GM12891 (cell line): ENCODE measurements around the gene LAPTM5.
A peak's percentile ranks its signal among the peaks of the same experiment; 100 is the strongest.

Experiments used
- DNase-seq: peaks from one replicate; pipeline ENCODE4 v3.0.0; 2011; ENCODE audit warnings: low spot score; ENCODE audit not compliant: insufficient read length
- FAIRE-seq: peaks from 2 replicates; lab custom pipeline; 2011; peaks lifted over from hg19 to GRCh38; lab: Jason Lieb, UNC
- PAX5 ChIP-seq: IDR thresholded peaks from 2 replicates; pipeline ENCODE4 v1.6.1; 2011; ENCODE audit warnings: low read length, moderate library complexity, mild to moderate bottlenecking; ENCODE audit not compliant: insufficient read depth, severe bottlenecking
- POLR2A ChIP-seq: IDR thresholded peaks from 2 replicates; pipeline ENCODE4 v1.6.1; 2011; ENCODE audit warnings: low read depth, low read length, control low read depth
- POLR2AphosphoS5 ChIP-seq: IDR thresholded peaks from 2 replicates; pipeline ENCODE4 v1.6.1; 2011; ENCODE audit warnings: low read depth, low read length, control low read depth
- POU2F2 ChIP-seq: IDR thresholded peaks from 2 replicates; pipeline ENCODE4 v1.6.1; 2011; ENCODE audit warnings: low read depth, mild to moderate bottlenecking, control low read depth, low read length, moderate library complexity
- SPI1 ChIP-seq: IDR thresholded peaks from 2 replicates; pipeline ENCODE4 v1.6.1; 2011; ENCODE audit warnings: low read depth, low read length, control low read depth
- TAF1 ChIP-seq: IDR thresholded peaks from 2 replicates; pipeline ENCODE4 v1.6.1; 2011; ENCODE audit warnings: low read depth, low read length, control low read depth

The LAPTM5 gene

GRCh38 chr1:30778979-30779293 lies 21.4 kb upstream of the LAPTM5 start:
- DNase-seq, result no peak
- TF ChIP-seq TAF1, result no peak
- TF ChIP-seq SPI1, result no peak
- no peak for TF ChIP-seq POLR2AphosphoS5
- no peak for TF ChIP-seq POU2F2
- no peak for TF ChIP-seq PAX5
- no peak for TF ChIP-seq POLR2A
- no peak for FAIRE-seq

GRCh38 chr1:30778154-30778978 lies 20.8 kb upstream of the LAPTM5 start:
- DNase-seq, result no peak
- peak; percentile 33 for FAIRE-seq

DNA sequence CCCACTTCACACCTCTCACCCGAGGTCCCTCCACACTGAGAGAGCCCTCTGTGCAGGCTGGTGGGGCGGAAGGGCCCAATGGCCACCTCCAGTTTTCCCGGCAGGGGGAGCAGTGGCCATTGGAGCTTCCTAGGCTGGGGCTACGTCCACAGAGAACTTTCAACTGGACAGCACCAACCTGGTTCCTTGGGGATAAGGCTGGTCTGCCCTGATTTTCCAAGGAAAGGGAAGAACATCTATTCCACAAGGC lies 20.3 kb upstream of the LAPTM5 start:
- TF ChIP-seq POLR2A (no peak), POU2F2 (no peak), PAX5 (no peak), TAF1 (no peak), SPI1 (no peak)
- DNase-seq, result no peak
- no peak for FAIRE-seq

More at GRCh38 chr1:30778154-30778978, 20.8 kb upstream of the LAPTM5 start:
- TF ChIP-seq POU2F2 (no peak), POLR2AphosphoS5 (no peak), POLR2A (no peak), SPI1 (no peak), PAX5 (no peak), TAF1 (no peak)

GRCh38 chr1:30777060-30777903 lies 19.7 kb upstream of the LAPTM5 start:
- no peak for TF ChIP-seq TAF1
- TF ChIP-seq SPI1, result no peak
- no peak for TF ChIP-seq PAX5
- no peak for TF ChIP-seq POU2F2
- TF ChIP-seq POLR2A, result no peak
- DNase-seq (no peak), FAIRE-seq (no peak)

DNA sequence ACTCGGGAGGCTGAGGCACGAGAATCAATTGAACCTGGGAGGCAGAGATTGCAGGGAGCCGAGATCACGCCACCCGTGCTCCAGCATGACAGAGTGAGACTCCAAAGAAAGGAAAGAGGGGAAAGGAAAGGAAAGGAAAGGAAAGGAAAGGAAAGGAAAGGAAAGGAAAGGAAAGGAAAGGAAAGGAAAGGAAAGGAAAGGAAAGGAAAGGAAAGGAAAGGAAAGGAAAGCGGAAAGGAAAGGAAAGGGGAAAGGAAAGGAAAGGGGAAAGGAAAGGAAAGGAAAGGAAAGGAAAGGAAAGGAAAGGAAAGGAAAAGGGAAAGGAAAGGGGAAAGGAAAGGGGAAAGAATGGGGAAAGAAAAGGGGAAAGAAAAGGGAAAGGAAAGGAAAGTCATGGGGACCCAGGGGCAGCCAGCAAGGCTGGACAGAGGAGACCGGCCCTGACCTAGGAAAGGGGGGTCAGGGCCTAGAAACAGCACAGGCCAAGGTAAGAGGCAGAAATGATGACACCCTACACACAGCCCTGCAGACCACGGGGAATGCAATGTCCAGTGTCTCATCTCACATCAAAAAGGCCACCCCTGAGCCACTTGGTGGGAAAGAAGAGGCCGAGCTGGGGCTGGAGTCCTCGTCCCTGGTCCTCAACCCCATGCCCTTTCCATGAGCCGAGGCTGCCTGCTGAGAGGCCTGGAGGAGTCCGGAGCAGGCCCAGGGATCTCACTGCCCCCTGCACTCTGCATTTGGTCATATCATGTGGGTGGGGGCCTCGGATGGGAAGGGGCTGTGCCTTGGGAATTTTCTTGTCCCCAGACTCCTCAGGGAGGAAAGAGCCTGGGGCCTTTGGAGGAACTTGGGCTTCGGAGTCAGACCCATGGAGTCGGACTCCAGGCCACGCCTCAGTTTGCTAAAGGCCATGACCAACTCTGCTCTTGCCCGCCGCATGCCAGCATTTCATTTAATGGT lies 18.8 kb upstream of the LAPTM5 start:
- DNase-seq (no peak), FAIRE-seq (no peak)

DNA sequence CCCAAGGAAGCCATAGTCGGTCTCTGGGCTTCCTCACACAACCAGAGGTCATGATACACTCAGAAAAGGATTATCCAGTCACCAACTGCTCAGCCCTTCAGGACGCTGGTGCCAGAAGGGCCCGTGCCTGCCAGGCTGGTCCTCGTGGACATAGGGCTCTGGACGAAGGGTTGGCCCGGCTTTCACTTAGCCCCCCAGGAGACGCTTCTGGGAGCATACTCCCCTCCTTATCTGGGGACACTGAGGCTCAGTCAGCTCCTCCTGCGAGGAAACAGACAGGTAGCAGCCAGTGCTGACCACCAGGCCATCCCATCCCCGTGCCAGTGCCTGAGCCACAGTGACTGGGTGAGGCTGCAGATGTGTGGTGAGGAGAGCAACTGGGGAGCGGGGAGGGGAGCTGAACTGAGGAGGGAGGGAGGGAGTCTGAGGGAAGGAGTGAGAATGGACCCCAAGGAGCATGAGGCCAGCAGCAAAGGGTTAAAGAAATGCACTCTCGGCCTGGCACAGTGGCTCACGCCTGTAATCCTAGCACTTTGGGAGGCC lies 17.9 kb upstream of the LAPTM5 start:
- DNase-seq (no peak), FAIRE-seq (no peak)
- TF ChIP-seq PAX5 (no peak), POU2F2 (no peak), POLR2AphosphoS5 (no peak), TAF1 (no peak), SPI1 (no peak)

More for the DNA sequence above, 18.8 kb upstream of the LAPTM5 start:
- TF ChIP-seq SPI1, result no peak
- TF ChIP-seq POLR2AphosphoS5, result no peak
- no peak for TF ChIP-seq POU2F2
- no peak for TF ChIP-seq POLR2A
- TF ChIP-seq PAX5, result no peak
- no peak for TF ChIP-seq TAF1

GRCh38 chr1:30774550-30775432 lies 17.2 kb upstream of the LAPTM5 start:
- no peak for FAIRE-seq
- DNase-seq, result no peak
- TF ChIP-seq POLR2A, result no peak
- TF ChIP-seq PAX5, result no peak
- no peak for TF ChIP-seq SPI1
- no peak for TF ChIP-seq TAF1
- no peak for TF ChIP-seq POLR2AphosphoS5
- TF ChIP-seq POU2F2, result no peak

- DNase-seq, result no peak
- TF ChIP-seq SPI1 (no peak), TAF1 (no peak), POLR2A (no peak), POU2F2 (no peak), PAX5 (no peak), POLR2AphosphoS5 (no peak)
- FAIRE-seq, result peak; percentile 28
Measured at GRCh38 chr1:30773722-30774358, 16.3 kb upstream of the LAPTM5 start.
